ENCODE data around the gene MAGI2. TPM values are rescaled to one million over a fixed set of nuclear protein-coding genes. Genes with fewer than 3 reads are reported as not detected.

Gene MAGI2
- total RNA-seq, 6 experiments from 2014 or later = 1.2 to 4.0 (median 2.4) TPM

DNA sequence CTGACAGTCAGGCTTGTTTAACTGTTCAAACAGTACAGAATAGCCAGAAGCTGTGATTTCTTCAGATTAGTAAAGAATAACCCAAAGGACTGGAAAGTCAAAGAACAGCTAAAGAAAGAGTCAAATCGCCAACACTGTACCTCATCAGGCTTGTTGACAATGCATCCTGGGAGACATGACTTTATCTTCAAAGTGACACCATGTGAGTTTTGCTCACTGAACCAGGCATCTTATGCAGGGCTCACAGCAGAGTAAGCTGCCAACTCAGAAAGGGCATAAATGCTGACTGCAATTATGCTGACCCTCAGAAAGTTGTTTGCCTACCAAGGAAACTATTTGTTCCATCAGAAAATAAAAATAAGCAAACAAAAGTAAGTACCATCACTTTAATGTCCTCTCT is 96.4 kb downstream of the MAGI2 start:
- H3K36me3 ChIP-seq = no peaks in the 10 kb centered on the region
- ATAC-seq = no peak
- WGBS (ENCODE audit: insufficient coverage, low coverage, low lambda C conversion rate, missing lambda C conversion rate) = 60% methylated on average over 1 of the region's 1 CpG

GRCh38 chr7:79353720-79354468 is 99.6 kb downstream of the MAGI2 start:
- H3K27ac ChIP-seq = no peak overlapping the region
- no peaks in the 10 kb centered on the region for H3K27me3 ChIP-seq
- no peak overlapping the region for H3K4me3 ChIP-seq
- H3K9me3 ChIP-seq = no peaks in the 10 kb centered on the region
- DNase-seq (no peak), ATAC-seq (no peak)
- WGBS (ENCODE audit: insufficient coverage, low coverage, low lambda C conversion rate, missing lambda C conversion rate) = no CpG with 5 or more reads among the region's 2 CpGs
- no peaks in the 10 kb centered on the region for H3K36me3 ChIP-seq
- intact Hi-C loops (cut with DNase I) = no loop called here
- peaks cover 0 to 5% (median 0%) of the 10 kb centered on the region in 4 donors for H3K4me1 ChIP-seq
- no peak for TF ChIP-seq POLR2A (IDR thresholded peaks at IDR 0.05)
- TF ChIP-seq, protein P1, sequence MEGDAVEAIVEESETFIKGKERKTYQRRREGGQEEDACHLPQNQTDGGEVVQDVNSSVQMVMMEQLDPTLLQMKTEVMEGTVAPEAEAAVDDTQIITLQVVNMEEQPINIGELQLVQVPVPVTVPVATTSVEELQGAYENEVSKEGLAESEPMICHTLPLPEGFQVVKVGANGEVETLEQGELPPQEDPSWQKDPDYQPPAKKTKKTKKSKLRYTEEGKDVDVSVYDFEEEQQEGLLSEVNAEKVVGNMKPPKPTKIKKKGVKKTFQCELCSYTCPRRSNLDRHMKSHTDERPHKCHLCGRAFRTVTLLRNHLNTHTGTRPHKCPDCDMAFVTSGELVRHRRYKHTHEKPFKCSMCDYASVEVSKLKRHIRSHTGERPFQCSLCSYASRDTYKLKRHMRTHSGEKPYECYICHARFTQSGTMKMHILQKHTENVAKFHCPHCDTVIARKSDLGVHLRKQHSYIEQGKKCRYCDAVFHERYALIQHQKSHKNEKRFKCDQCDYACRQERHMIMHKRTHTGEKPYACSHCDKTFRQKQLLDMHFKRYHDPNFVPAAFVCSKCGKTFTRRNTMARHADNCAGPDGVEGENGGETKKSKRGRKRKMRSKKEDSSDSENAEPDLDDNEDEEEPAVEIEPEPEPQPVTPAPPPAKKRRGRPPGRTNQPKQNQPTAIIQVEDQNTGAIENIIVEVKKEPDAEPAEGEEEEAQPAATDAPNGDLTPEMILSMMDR (IDR thresholded peaks at IDR 0.05) = no peak

More for the DNA sequence above, 96.4 kb downstream of the MAGI2 start:
- intact Hi-C loops (cut with DNase I) = no loop called here
- H3K27me3 ChIP-seq = no peaks in the 10 kb centered on the region
- H3K4me3 ChIP-seq = no peak overlapping the region
- H3K27ac ChIP-seq = no peak overlapping the region
- no peak for DNase-seq
- peaks cover 0 to 5% (median 0%) of the 10 kb centered on the region in 4 donors for H3K4me1 ChIP-seq
- H3K9me3 ChIP-seq = no peaks in the 10 kb centered on the region
- TF ChIP-seq POLR2A (IDR thresholded peaks at IDR 0.05) = no peak
- TF ChIP-seq, protein P1 (IDR thresholded peaks at IDR 0.05) = no peak

GRCh38 chr7:79352323-79352722 is 101.1 kb downstream of the MAGI2 start:
- H3K27ac ChIP-seq = no peak overlapping the region
- H3K4me3 ChIP-seq = no peak overlapping the region
- peaks cover 0 to 5% (median 0%) of the 10 kb centered on the region in 4 donors for H3K4me1 ChIP-seq
- DNase-seq (no peak), ATAC-seq (peak; percentile 64 to 85 (median 68))
- intact Hi-C loops (cut with DNase I) = no loop called here
- TF ChIP-seq POLR2A (IDR thresholded peaks at IDR 0.05) = no peak
- TF ChIP-seq, protein P1 (IDR thresholded peaks at IDR 0.05) = no peak
- no peaks in the 10 kb centered on the region for H3K9me3 ChIP-seq
- no peaks in the 10 kb centered on the region for H3K36me3 ChIP-seq
- no peaks in the 10 kb centered on the region for H3K27me3 ChIP-seq

- no peak for TF ChIP-seq POLR2A (IDR thresholded peaks at IDR 0.05)
- TF ChIP-seq, protein P1 (IDR thresholded peaks at IDR 0.05) = no peak
- Histone ChIP-seq H3K27me3 (no peaks in the 10 kb centered on the region), H3K27ac (no peak overlapping the region), H3K9me3 (no peaks in the 10 kb centered on the region), H3K4me3 (no peak overlapping the region), H3K4me1 (peaks cover 0 to 3% (median 0%) of the 10 kb centered on the region in 4 donors), H3K36me3 (no peaks in the 10 kb centered on the region)
- intact Hi-C loops (cut with DNase I) = no loop called here
- 68% methylated on average over 3 of the region's 3 CpGs for WGBS (ENCODE audit: insufficient coverage, low coverage, low lambda C conversion rate, missing lambda C conversion rate)
- ATAC-seq = no peak
- DNase-seq = no peak
Measured at GRCh38 chr7:79347351-79347750, 106.1 kb downstream of the MAGI2 start.
